PC-9 (cell line): ENCODE results near the gene ENDOV.

ENCODE experiments used
- CTCF ChIP-seq: fragments of 200-600 bp; sonication (generic); conservative IDR thresholded peaks from 2 replicates; pipeline ENCODE4 v1.6.1; 2017; ENCODE audit warnings: mixed run types, antibody characterized with exemption, mild to moderate bottlenecking, moderate library complexity
- EZH2 ChIP-seq: fragments of 200-600 bp; sonication (generic); IDR thresholded peaks from 2 replicates; pipeline ENCODE4 v1.8.0; 2017; ENCODE audit warnings: antibody characterized with exemption, low read depth

GRCh38 chr17:80451104-80451775 is 36.3 kb downstream of the ENDOV start:
- no peak for TF ChIP-seq CTCF
- TF ChIP-seq EZH2: no peak
